ENCODE results near the gene TBCB. TPM values are rescaled to one million over a fixed set of nuclear protein-coding genes. Genes with fewer than 3 reads are reported as not detected.
"Not testable (repeated sequence)": the region's sequence is repeated elsewhere in the genome, so short reads cannot be mapped to it uniquely, and the experiment has no call there.

Gene TBCB
- total RNA-seq, 4 donors from 2014 or later: 60.8 to 113 (median 94.5) TPM

GRCh38 chr19:36125557-36125956 lies 10.3 kb downstream of the TBCB start:
- no peak overlapping the region for H3K4me3 ChIP-seq (ENCODE audit: low read depth, poor library complexity, severe bottlenecking)
- DNase-seq (ENCODE audit: low spot score in 2 of 2): no peak
- intact Hi-C loops (cut with DNase I; ENCODE audit: low total_unique reads): no loop called here
- 68 to 80% methylated on average over 9 of the region's 9 CpGs for WGBS, 2 donors
- TF ChIP-seq POLR2A (IDR thresholded peaks at IDR 0.05) (no peak), CTCF (IDR thresholded peaks at IDR 0.05) (no peak)

- no peak for DNase-seq (ENCODE audit: low spot score in 2 of 2)
- intact Hi-C loops (cut with DNase I; ENCODE audit: low total_unique reads): no loop called here
- H3K4me3 ChIP-seq (ENCODE audit: low read depth, poor library complexity, severe bottlenecking): no peak overlapping the region
- WGBS, 2 donors: 8 to 11% methylated on average over 10 of the region's 10 CpGs
- no peak for TF ChIP-seq POLR2A (IDR thresholded peaks at IDR 0.05)
- TF ChIP-seq CTCF (IDR thresholded peaks at IDR 0.05): no peak
Observed at GRCh38 chr19:36128392-36128736, 13.1 kb downstream of the TBCB start.

GRCh38 chr19:36131221-36131620 lies 16.0 kb downstream of the TBCB start:
- 59 to 66% methylated on average over 6 of the region's 6 CpGs for WGBS, 2 donors
- H3K4me3 ChIP-seq (ENCODE audit: low read depth, poor library complexity, severe bottlenecking); intact Hi-C loops (cut with DNase I; ENCODE audit: low total_unique reads); DNase-seq (ENCODE audit: low spot score in 2 of 2): not testable (repeated sequence)

GRCh38 chr19:36134867-36135266 lies 19.6 kb downstream of the TBCB start:
- intact Hi-C loops (cut with DNase I; ENCODE audit: low total_unique reads); H3K4me3 ChIP-seq (ENCODE audit: low read depth, poor library complexity, severe bottlenecking); DNase-seq (ENCODE audit: low spot score in 2 of 2): not testable (repeated sequence)
- WGBS, 2 donors: 89% methylated on average over 4 of the region's 4 CpGs

GRCh38 chr19:36136964-36137686 lies 21.9 kb downstream of the TBCB start:
- TF ChIP-seq CTCF (IDR thresholded peaks at IDR 0.05): no peak
- no peak for TF ChIP-seq POLR2A (IDR thresholded peaks at IDR 0.05)
- WGBS, 2 donors: 42 to 48% methylated on average over 12 of the region's 12 CpGs
- DNase-seq (ENCODE audit: low spot score in 2 of 2): peak; percentile 77 to 90
- H3K4me3 ChIP-seq (ENCODE audit: low read depth, poor library complexity, severe bottlenecking): no peak overlapping the region
- intact Hi-C loops (cut with DNase I; ENCODE audit: low total_unique reads): no loop called here

GRCh38 chr19:36139120-36139472 lies 23.8 kb downstream of the TBCB start:
- no peak for DNase-seq (ENCODE audit: low spot score in 2 of 2)
- 46 to 61% methylated on average over 7 of the region's 7 CpGs for WGBS, 2 donors
- H3K4me3 ChIP-seq (ENCODE audit: low read depth, poor library complexity, severe bottlenecking): no peak overlapping the region
- intact Hi-C loops (cut with DNase I; ENCODE audit: low total_unique reads): no loop called here
- no peak for TF ChIP-seq CTCF (IDR thresholded peaks at IDR 0.05)
- no peak for TF ChIP-seq POLR2A (IDR thresholded peaks at IDR 0.05)

Measured in lower leg skin (tissue), 4 donors.